Measurements from ENCODE around the gene POP7. TPM values are rescaled to one million over a fixed set of nuclear protein-coding genes. Genes with fewer than 3 reads are reported as not detected.
"Not testable (repeated sequence)": the region's sequence is repeated elsewhere in the genome, so short reads cannot be mapped to it uniquely, and the experiment has no call there.

POP7 gene
- total RNA-seq, 1 experiment from 2014 or later: 151 TPM

DNA sequence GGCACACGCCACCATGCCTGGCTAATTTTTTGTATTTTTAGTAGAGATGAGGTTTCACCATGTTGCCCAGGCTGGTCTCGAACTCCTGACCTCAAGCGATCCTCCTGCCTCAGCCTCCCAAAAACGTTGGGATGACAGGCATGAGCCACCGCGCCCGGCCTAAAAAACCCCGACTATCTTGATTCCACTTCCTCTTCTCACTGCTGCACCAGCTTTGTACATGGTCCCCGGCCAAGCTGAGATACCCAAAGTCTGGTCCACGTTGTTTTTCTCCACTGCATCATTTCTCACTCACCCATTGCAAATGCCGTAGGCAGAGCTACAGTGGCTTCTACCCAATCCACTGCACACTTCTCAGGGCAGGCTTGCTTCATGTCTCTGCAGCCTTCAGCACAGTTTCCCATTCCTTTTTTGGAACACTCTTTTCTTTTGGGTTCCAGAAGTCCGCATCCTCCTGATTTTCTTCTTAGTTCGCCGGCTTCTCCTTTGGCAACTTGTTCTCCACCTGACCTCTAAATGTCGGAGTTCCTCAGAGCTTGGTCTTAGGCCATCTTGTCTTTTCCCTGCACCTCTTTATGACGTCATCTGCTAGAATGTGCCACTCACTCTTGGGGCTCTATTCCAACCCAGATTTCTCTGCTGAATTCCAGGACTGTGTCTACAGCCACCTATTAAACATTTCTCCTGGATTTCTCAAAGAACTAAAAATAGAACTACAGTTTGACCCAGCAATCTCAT, 38.4 kb upstream of the POP7 start:
- no peak for ATAC-seq
- CTCF ChIA-PET: no interaction called here
- intact Hi-C loops (cut with micrococcal nuclease): no loop called here
- no peak for DNase-seq
- no peaks in the 10 kb centered on the region for H3K36me3 ChIP-seq (ENCODE audit: low read depth, low read length)
- H3K4me3 ChIP-seq (ENCODE audit: low read length): no peak overlapping the region
- TF ChIP-seq EZH2phosphoT487 (IDR thresholded peaks at IDR 0.05; ENCODE audit: borderline replicate concordance, low read length) (no peak), EZH2 (IDR thresholded peaks at IDR 0.05; ENCODE audit: low read length, unreplicated experiment) (no peak), CTCF (conservative IDR thresholded peaks at IDR 0.05; ENCODE audit: low read depth, low read length) (no peak)
- no peak overlapping the region for H2AFZ ChIP-seq (ENCODE audit: low read length)
- H3K9me3 ChIP-seq (ENCODE audit: low read length): no peaks in the 10 kb centered on the region
- H4K20me1 ChIP-seq (ENCODE audit: low read length): no peaks in the 10 kb centered on the region
- no peak overlapping the region for H3K4me2 ChIP-seq (ENCODE audit: low read length)
- POLR2A ChIA-PET (ENCODE audit: unreplicated experiment): interaction anchor here (0.6 kb wide), 1 partner anchor 79 kb away, joined by 6 read pairs; no protein-coding TSS in a partner anchor
- no peak overlapping the region for H3K9ac ChIP-seq (ENCODE audit: low read length)
- H3K27ac ChIP-seq (ENCODE audit: low read length): no peak overlapping the region
- H3F3A ChIP-seq (ENCODE audit: low read length, unreplicated experiment): no peaks in the 10 kb centered on the region
- no peaks in the 10 kb centered on the region for H3K79me2 ChIP-seq (ENCODE audit: low read length)
- no TSS peak for BruUV-seq (replicated peaks)
- no peaks in the 10 kb centered on the region for H3K27me3 ChIP-seq (ENCODE audit: low read length)
- no peaks in the 10 kb centered on the region for H3K9me2 ChIP-seq (replicated peaks; ENCODE audit: low read length)
- no peaks in the 10 kb centered on the region for H3K4me1 ChIP-seq (ENCODE audit: insufficient read depth, low read length)

- no peaks in the 10 kb centered on the region for H3K9me3 ChIP-seq (ENCODE audit: low read length)
- ChIA-PET POLR2A (ENCODE audit: unreplicated experiment) (no interaction called here), CTCF (no interaction called here)
- H3K4me3 ChIP-seq (ENCODE audit: low read length): no peak overlapping the region
- no peaks in the 10 kb centered on the region for H3F3A ChIP-seq (ENCODE audit: low read length, unreplicated experiment)
- TF ChIP-seq CTCF (conservative IDR thresholded peaks at IDR 0.05; ENCODE audit: low read depth, low read length) (no peak), EZH2 (IDR thresholded peaks at IDR 0.05; ENCODE audit: low read length, unreplicated experiment) (no peak), EZH2phosphoT487 (IDR thresholded peaks at IDR 0.05; ENCODE audit: borderline replicate concordance, low read length) (no peak)
- H2AFZ ChIP-seq (ENCODE audit: low read length): no peak overlapping the region
- H3K27ac ChIP-seq (ENCODE audit: low read length): no peak overlapping the region
- ATAC-seq (no peak), DNase-seq (no peak)
- no peak overlapping the region for H3K9ac ChIP-seq (ENCODE audit: low read length)
- no peaks in the 10 kb centered on the region for H3K4me1 ChIP-seq (ENCODE audit: insufficient read depth, low read length)
- no peaks in the 10 kb centered on the region for H3K9me2 ChIP-seq (replicated peaks; ENCODE audit: low read length)
- H3K79me2 ChIP-seq (ENCODE audit: low read length): no peaks in the 10 kb centered on the region
- intact Hi-C loops (cut with micrococcal nuclease): no loop called here
- no peaks in the 10 kb centered on the region for H3K27me3 ChIP-seq (ENCODE audit: low read length)
- no peaks in the 10 kb centered on the region for H4K20me1 ChIP-seq (ENCODE audit: low read length)
- BruUV-seq (replicated peaks): no TSS peak
- H3K36me3 ChIP-seq (ENCODE audit: low read depth, low read length): no peaks in the 10 kb centered on the region
- no peak overlapping the region for H3K4me2 ChIP-seq (ENCODE audit: low read length)
Observed at GRCh38 chr7:100668069-100668449, 37.9 kb upstream of the POP7 start.

GRCh38 chr7:100669106-100669505, 36.8 kb upstream of the POP7 start:
- H2AFZ ChIP-seq (ENCODE audit: low read length); H3K27ac ChIP-seq (ENCODE audit: low read length); H3K9me3 ChIP-seq (ENCODE audit: low read length); H3K36me3 ChIP-seq (ENCODE audit: low read depth, low read length); H4K20me1 ChIP-seq (ENCODE audit: low read length); ATAC-seq; DNase-seq; intact Hi-C loops (cut with micrococcal nuclease); H3K9me2 ChIP-seq (replicated peaks; ENCODE audit: low read length); H3K4me3 ChIP-seq (ENCODE audit: low read length); H3F3A ChIP-seq (ENCODE audit: low read length, unreplicated experiment); POLR2A ChIA-PET (ENCODE audit: unreplicated experiment); H3K4me1 ChIP-seq (ENCODE audit: insufficient read depth, low read length); BruUV-seq (replicated peaks); H3K27me3 ChIP-seq (ENCODE audit: low read length); H3K79me2 ChIP-seq (ENCODE audit: low read length); H3K9ac ChIP-seq (ENCODE audit: low read length); H3K4me2 ChIP-seq (ENCODE audit: low read length); CTCF ChIA-PET: not testable (repeated sequence)
